Stimulated activated naive CD4-positive, alpha-beta T cell treated with Interleukin-2 at 50 U/mL for 16 hours (primary cell): ENCODE results near the gene GNAI2.
"Not testable (repeated sequence)": the region's sequence is repeated elsewhere in the genome, so short reads cannot be mapped to it uniquely, and the experiment has no call there.

Experiments used
- DNase-seq: peaks from one replicate; lab custom pipeline; 2025; lab: John Stamatoyannopoulos, UW

The GNAI2 gene

GRCh38 chr3:50204804-50205412 lies 31.1 kb upstream of the GNAI2 start, which contains the start of gene SLC38A3:
Gene SLC38A3 (plus strand): TSS chr3:50205271. CDS start chr3:50214200, 8,929 bp downstream.
- no peak for DNase-seq

- DNase-seq: peak; percentile 30
Observed at GRCh38 chr3:50205413-50206276, 30.4 kb upstream of the GNAI2 start.

DNA sequence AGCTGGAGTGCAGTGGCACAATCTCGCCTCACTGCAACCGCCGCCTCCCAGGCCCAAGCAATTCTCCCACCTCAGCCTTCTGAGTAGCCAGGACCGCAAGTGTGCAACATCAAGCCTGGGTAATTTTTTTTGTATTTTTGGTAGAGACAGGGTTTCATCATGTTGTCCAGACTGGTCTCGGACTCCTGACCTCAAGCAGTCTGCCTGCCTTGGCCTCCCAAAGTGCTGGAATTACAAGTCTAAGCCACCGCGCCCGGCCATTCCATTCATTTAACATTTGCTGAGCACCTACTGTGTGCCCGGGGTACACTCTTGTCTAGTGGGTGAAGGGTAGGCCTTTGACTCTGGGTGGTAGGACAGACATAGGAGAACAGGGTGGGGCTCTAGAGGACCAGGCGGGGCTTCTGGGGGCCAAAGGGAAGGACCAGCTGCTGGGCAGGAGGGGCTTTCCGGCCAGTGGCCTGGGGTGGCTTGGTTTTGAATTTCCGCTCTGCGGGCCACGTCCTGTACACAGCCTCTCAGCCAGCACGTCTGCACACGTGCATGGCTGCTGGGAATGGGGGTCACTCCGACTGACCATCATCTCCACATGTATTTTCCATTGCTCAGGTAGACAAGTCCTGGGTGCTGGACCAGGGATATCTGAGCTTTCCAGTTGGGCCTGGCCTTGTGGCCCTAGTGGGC lies 28.5 kb upstream of the GNAI2 start:
- DNase-seq: no peak

GRCh38 chr3:50208677-50209344 lies 27.2 kb upstream of the GNAI2 start:
- DNase-seq: no peak

DNA sequence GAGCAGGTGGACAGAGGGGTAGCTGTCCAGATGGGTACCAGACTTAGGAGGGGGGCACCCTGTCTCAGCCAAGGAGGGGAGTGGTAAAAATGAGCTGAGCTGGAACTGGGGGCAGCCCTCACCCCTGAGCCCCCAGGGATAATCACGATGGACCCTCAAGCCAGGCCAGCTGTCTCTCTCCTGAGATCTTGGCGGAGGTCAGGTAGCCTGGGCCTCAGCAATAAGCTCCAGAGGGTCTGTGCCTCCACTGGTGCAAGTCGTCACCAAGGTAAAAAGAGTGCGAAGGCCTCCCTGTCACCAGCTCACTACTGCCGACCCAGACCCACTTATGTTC lies 25.9 kb upstream of the GNAI2 start:
- DNase-seq: no peak

DNA sequence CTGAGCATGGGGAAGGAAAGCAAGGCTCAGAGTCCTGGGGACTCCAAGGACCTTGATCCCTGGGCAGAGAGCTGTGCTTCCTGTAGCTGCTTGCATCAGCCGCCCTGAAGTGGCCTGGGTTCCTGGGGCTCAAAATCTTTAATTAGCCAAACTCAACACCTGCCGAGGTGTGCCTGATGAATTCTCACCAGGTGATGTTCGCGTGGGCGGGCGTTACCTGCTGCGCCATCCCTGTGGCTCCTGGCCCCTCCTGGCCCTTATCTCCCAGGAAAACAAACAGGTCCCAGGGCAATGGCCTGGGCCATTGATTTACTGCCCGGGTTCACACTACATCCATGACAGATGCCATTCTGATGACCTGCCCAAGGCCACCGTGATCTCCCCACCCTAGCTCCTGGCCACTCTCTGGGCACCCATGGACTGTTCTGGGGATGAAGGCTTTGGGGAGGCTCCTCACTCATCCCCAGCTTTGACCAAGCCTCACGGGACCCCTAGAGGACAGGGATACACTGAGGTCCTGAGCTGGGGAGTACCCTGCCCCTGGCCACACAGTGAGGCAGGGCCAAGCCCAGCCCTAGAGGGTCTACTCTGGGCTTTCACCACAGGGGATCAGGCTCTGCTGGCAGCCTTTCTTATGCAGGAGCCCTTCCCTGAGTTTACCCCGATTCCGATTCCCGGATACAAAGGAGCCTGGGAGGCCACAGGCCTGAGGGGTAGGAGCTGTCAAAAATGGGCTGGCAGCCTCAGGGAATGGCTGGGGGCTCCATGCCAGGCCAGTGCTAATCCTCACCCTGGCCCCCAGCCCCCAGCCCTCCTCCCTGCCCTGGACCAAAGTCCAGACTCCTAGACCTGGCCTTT lies 25.3 kb upstream of the GNAI2 start:
- no peak for DNase-seq

DNA sequence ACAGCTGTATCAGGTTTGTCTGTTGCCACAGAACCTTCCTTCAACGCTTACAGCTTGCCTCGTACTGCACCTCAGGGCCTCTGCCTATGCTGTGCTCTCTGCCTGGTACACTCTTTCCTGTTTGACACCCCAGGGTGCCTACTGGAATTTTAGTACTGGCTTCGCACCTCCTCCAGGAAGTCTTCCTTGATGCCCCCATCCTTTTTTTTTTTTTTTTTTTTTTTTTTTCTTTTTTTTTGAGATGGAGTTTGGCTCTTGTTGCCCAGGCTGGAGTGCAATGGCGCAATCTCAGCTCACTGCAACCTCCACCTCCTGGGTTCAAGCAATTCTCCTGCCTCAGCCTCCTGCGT lies 24.7 kb upstream of the GNAI2 start:
- DNase-seq: not testable (repeated sequence)

GRCh38 chr3:50211930-50212329 lies 24.1 kb upstream of the GNAI2 start:
- no peak for DNase-seq

DNA sequence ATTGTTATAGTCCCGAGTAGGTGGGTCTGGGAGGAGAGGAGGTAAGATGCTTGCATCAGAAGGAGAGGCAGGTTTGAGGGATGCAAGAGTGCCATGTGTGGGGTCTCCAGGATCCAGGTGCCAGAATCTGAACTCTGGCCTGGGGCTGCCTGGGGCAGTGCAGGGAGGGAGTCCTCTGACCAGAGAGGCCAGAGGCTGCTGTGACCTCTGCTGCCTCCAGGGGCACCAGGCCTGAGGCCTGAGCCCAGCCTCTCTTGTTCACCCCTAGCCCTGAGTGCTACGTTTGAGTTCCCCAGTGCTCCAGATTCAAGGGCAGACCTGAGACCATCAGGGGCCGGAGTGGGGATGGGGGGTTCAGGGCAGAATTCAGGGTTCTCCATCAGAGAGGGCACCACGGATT lies 23.5 kb upstream of the GNAI2 start:
- DNase-seq: no peak

DNA sequence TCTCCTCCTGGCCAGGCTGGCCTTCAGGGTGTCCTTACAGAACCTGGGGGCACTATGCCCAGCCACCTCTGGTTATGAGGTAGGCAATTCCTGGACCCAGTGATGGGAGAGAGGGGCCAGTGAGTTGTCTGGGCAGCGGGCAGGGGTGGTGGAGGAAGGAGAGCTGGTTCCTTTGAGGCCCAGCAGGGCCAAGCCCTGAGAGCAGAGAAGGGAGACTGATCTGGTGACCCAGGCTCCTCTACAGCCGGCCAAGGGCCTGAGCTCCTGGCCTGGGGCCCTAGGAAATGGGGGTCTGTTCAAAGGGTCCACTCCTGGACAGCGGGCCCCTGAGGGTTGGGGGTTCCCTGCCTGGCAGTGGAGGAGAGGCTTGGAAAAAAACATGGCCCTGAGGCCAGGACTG lies 23.0 kb upstream of the GNAI2 start:
- no peak for DNase-seq

- no peak for DNase-seq
Observed at GRCh38 chr3:50213373-50213772, 22.6 kb upstream of the GNAI2 start.

DNA sequence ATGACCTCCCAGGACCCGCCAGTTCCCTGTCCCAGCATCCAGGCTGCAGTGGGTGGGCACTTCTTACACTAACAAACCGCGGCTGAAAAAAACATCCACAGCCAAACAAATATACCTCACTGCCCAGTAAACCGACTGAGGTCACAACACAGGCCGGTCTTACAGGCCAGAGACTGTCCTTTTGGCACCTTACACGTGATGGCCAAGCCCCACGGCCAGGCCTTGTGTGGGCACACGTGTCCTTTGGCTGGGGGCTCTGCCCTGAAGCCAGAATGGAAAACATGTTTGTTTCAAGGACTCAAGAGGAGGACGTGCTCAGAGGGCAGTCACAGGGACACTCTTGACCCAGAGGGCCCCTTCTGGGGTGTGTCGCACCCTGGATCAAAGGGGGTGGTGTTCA lies 21.2 kb upstream of the GNAI2 start:
- DNase-seq: no peak

DNA sequence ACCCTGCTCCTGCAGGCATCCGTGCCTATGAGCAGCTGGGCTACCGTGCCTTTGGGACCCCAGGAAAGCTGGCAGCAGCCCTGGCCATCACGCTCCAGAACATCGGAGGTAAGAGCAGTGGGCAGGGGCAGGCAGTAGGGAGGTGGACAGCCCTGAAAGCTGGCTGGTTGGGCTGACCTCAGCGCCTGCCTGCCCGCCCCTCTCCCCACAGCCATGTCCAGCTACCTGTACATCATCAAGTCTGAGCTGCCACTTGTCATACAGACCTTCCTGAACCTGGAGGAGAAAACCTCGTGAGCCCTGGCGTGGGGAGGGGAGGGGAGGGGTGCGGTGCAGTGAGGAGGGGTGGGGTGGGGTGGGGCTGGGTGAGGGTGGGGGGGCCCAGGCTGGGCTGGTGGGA lies 20.5 kb upstream of the GNAI2 start:
- DNase-seq: no peak

GRCh38 chr3:50217681-50218080 lies 18.3 kb upstream of the GNAI2 start:
- DNase-seq: no peak

DNA sequence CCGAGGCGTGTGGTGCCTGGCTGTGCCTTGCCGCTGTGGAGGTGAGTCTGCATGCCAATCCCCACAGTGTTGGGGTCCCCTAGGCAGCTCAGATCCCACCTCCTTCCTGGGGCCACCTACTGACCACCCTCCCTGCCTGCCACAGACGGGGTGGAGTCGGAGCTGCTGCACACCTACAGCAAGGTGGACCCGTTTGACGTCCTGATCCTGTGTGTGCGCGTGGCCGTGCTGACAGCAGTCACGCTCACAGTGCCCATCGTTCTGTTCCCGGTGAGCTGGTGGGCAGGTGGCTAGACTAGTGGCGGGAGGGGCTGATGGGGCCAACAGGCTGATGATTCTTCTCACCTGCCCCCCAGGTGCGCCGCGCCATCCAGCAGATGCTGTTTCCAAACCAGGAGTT lies 17.6 kb upstream of the GNAI2 start:
- DNase-seq: no peak

DNA sequence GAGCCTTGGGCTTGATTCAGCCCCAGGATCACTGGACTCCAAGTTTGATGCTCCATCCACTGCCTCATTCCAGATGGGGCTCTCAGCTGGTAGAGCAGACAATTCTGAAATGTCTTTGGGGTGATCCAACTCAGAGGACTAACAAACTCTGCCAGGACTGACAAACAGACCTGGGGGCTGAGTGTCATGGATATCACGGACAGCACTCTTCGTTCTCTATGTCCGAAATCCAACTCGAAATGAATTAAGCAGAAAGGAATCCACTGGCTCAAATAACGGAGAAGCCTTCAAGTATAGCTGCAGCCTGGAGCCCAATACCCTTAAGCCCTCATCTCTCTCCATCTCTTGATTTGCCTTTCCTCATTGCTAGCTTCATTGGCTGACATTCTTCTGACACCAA lies 16.7 kb upstream of the GNAI2 start:
- DNase-seq: no peak

- no peak for DNase-seq
Observed at GRCh38 chr3:50220109-50220508, 15.9 kb upstream of the GNAI2 start.

DNA sequence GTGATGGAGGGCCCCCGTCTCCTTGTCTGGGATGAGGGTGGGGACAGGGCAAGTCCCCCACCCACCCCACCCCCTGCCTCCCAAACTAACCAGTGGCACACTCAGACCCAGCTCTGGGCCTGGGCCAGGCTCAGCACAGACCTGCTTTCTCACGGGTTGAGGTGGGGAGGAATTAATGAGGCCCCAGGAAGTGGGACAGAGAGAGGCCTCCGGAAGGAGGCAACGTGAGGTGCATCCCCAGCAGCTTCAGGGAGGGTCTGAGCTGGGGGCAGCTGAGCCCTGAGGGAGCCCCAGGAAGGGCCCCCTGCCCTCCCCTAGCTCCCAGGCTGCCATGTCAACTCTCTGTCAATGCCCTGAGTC lies 15.0 kb upstream of the GNAI2 start:
- no peak for DNase-seq

DNA sequence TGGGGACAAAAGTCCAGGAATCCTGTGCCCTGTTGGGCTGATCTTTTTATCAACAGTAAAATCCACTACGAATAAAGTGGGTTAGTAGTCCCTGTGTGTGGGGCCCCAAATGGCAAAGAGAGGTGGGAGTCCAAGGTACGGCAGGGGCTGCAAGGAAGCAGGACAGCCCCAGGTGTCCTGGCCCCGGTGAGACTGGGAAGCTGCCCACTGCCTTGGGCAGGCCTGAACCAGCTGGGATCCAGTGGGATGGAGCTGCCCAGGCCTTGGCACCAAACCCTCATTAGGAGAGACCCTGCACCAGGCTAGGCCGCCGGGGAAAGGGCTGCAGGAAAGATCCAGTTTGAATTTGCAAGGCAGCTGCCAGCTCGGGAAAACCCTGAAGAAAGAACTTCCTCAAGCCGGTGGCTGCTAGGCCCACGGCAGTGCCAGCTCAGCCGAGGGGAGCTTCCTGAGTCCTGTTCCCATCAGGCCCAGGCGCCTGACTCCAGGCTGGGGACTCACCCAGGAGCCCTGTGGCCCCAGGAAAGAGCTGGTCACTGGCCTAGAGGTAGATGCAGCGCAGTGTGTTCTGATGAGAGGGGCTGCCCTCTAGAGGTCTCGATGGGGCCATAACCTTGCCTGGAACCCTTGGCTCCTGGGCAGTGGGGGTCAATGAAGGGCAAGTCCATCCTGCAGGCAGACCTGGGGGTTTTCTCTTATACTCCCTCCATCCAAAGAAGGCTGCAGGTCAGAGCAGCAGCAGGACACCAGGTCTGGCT lies 14.4 kb upstream of the GNAI2 start:
- DNase-seq: no peak

GRCh38 chr3:50222169-50222528 lies 13.9 kb upstream of the GNAI2 start:
- no peak for DNase-seq

GRCh38 chr3:50224639-50225038 lies 11.4 kb upstream of the GNAI2 start:
- DNase-seq: no peak
